Heart left ventricle (tissue), 16 donors: ENCODE measurements around the gene DDB1. TPM values are rescaled to one million over a fixed set of nuclear protein-coding genes. Genes with fewer than 3 reads are reported as not detected.
A peak's percentile ranks its signal among the peaks of the same experiment; 100 is the strongest.

Experiments
- ATAC-seq, 4 donors: fragments of 200-7000 bp; cut with Tn5 transposase; one replicate each; pipeline ENCODE4 v1.9.1; 2020 to 2022; ENCODE audit warnings: moderate library complexity in 4 of 4, mild to moderate bottlenecking in 3 of 4, moderate number of reproducible peaks in 1 of 4
- DNase-seq, 5 donors: peaks; one replicate each; pipeline ENCODE4 v3.0.0-alpha.2; 2020
- H3K27ac ChIP-seq, 12 donors: fragments of 200-600 bp; sonication (generic) in 4 of 12; one replicate each; pipeline versions ENCODE4 v1.5.0 to v1.8.0; 2016 to 2022; ENCODE audit warnings: mild to moderate bottlenecking in 2 of 12
- H3K27me3 ChIP-seq, 9 donors: fragments of 200-600 bp; sonication (generic) in 2 of 9; one replicate each; pipeline versions ENCODE4 v1.5.1 to v1.8.0; 2016 to 2022; ENCODE audit warnings: mild to moderate bottlenecking in 3 of 9
- H3K36me3 ChIP-seq, 9 donors: fragments of 200-600 bp; sonication (generic) in 2 of 9; one replicate each; pipeline versions ENCODE4 v1.5.0 to v1.8.0; 2018 to 2022; ENCODE audit warnings: mild to moderate bottlenecking in 2 of 9
- H3K4me1 ChIP-seq, 12 donors: fragments of 200-600 bp; sonication (generic) in 4 of 12; one replicate each; pipeline versions ENCODE4 v1.5.0 to v1.8.0; 2016 to 2022; ENCODE audit warnings: mild to moderate bottlenecking in 3 of 12
- H3K4me3 ChIP-seq, 12 donors: fragments of 200-600 bp; sonication (generic) in 4 of 12; one replicate each; pipeline versions ENCODE4 v1.5.0 to v1.8.0; 2017 to 2022; ENCODE audit warnings: mild to moderate bottlenecking in 9 of 12, moderate library complexity in 4 of 12
- H3K9me3 ChIP-seq, 12 donors: fragments of 200-600 bp; sonication (generic) in 4 of 12; one replicate each; pipeline versions ENCODE4 v1.5.0 to v1.8.0; 2016 to 2022; ENCODE audit warnings: mild to moderate bottlenecking in 1 of 12
- POLR2A ChIP-seq, 2 donors: fragments of 450-650 bp; IDR thresholded peaks; one replicate each; pipeline ENCODE4 v1.6.1; 2017; ENCODE audit warnings: antibody characterized with exemption in 2 of 2, mild to moderate bottlenecking in 2 of 2, moderate library complexity in 2 of 2
- WGBS, 4 donors: extraction: QIAGEN DNeasy Blood & Tissue Kit in 2 of 4; methylation state at CpG; one replicate each; pipeline versions ENCODE4 v1.1.5 to v1.1.7; 2013 to 2018; 5-methylcytosine and 5-hydroxymethylcytosine counted together
- intact Hi-C, 10 donors: fragments of 100-400 bp; cut with DNase I; formaldehyde crosslinking; loops; one replicate each; pipeline versions ENCODE4 v1.11.1 to v1.14.2; 2022
- polyA plus RNA-seq, 2 donors: library from polyadenylated mRNA; stranded (reverse); fragments of 200-250 nt; gene quantifications; one replicate each; pipeline ENCODE4 v1.2.3, GENCODE V29; 2013
- total RNA-seq, 9 donors: library from RNA; depleted of rRNA in 2 of 9; stranded (reverse); fragments of >200 nt in 2 of 9; fragmentation: NEBNext Ultra II Directional in 3 of 9; extraction: Animal tissue kit (Norgen Biotek cat#: 25700) in 3 of 9; gene quantifications; one replicate each; pipeline versions ENCODE4 v1.1.0 to v1.2.4, GENCODE V29; 2016 to 2023
- TF ChIP-seq, protein P1 (sequence below), 12 donors: fragments of 200-600 bp; sonication (generic) in 4 of 12; IDR thresholded peaks; one replicate each; pipeline versions ENCODE4 v1.5.0 to v1.8.0; 2018 to 2022; ENCODE audit warnings: antibody characterized with exemption in 12 of 12, mild to moderate bottlenecking in 5 of 12
- donor health status: ischemic (EF 13 %, LVEDD 7.1; RV severe dilation, severe dysfunction).
- donor health status: healthy with polysubstance abuse.
- donor health status: DM: no; HTN: yes; CAD: no.
- donor health status: DM: no; HTN: no; CAD: no.
- donor health status: ischemic (EF 25% LVEDD 6.9; RV normal size, moderate dysfunction).
- donor health status: ischemic (EF 25% LVEDD 5.7; RV mildly dilated, moderate dysfunction).
- donor health status: healthy.
- donor health status: DM: yes; HTN: yes; CAD: no.
- donor health status: ischemic (EF 35%, LVEDD 5.7; RV mildly dilated, moderate dysfunction).
- donor health status: nonischemic (EF 11% LVEDD 7.7; RV severe dilation, severe dysfunction).
- donor health status: DM: yes; HTN: yes; CAD: no.
- donor health status: PGD.
- donor health status: ischemic (EF 29% LVEDD 5.4; RV normal size, mild dysfunction).
- donor health status: nonischemic (EF 23%, LVEDD 6.1; RV moderate dilation, normal function).

DDB1 gene
- total and polyA plus RNA-seq, 11 donors: 78.8 to 158 (median 130) TPM

DNA sequence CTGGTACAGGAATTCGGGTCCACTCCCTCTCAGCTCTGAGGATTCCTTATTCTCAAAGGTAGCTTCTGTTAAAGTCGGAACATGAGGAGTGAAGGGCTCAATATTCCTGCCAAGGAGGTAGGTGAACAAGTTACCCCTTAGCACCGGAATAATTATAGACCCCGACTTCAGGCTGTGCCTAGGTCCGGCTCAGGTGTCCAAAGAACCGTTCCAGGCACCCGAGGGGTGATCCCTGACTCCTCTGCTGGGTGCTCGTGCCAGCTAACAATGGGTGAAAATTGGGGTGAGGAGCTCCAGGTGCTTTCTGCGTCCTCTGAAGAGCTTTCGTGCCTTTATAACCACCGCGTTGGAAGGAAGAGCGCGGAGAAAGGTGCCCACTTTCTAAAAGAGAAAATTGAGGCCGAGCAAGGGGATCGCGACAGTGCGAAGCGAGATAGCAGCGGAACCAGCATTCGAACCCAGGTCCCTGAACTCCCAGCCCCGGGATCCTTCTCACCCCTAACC lies 28.4 kb upstream of the DDB1 start:
- Histone ChIP-seq H3K36me3 (peaks cover 0 to 31% (median 24%) of the 10 kb centered on the region in 9 donors), H3K4me1 (peaks cover 0 to 60% (median 28%) of the 10 kb centered on the region in 12 donors), H3K9me3 (no peaks in the 10 kb centered on the region), H3K27ac (peak overlapping the region; percentile 95 to 100 (median 99)), H3K4me3 (peak overlapping the region; percentile 46 to 86 (median 73)), H3K27me3 (no peaks in the 10 kb centered on the region)
- DNase-seq: no peak
- no peak for TF ChIP-seq POLR2A (IDR thresholded peaks at IDR 0.05)
- TF ChIP-seq, protein P1, sequence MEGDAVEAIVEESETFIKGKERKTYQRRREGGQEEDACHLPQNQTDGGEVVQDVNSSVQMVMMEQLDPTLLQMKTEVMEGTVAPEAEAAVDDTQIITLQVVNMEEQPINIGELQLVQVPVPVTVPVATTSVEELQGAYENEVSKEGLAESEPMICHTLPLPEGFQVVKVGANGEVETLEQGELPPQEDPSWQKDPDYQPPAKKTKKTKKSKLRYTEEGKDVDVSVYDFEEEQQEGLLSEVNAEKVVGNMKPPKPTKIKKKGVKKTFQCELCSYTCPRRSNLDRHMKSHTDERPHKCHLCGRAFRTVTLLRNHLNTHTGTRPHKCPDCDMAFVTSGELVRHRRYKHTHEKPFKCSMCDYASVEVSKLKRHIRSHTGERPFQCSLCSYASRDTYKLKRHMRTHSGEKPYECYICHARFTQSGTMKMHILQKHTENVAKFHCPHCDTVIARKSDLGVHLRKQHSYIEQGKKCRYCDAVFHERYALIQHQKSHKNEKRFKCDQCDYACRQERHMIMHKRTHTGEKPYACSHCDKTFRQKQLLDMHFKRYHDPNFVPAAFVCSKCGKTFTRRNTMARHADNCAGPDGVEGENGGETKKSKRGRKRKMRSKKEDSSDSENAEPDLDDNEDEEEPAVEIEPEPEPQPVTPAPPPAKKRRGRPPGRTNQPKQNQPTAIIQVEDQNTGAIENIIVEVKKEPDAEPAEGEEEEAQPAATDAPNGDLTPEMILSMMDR (IDR thresholded peaks at IDR 0.05): no peak
- WGBS, 4 donors: 2 to 3% (median 3%) methylated on average over 20 to 22 of the region's 22 CpGs
- ATAC-seq: peak in 1 of 4 donors; percentile 0
- intact Hi-C loops: loop anchor here in 2 of 10 donors (1.0 kb wide), 1 partner anchor 28 kb away; the partner anchor contains the start of genes DDB1 (in 2 of the 2) and TKFC (in 2 of the 2)

DNA sequence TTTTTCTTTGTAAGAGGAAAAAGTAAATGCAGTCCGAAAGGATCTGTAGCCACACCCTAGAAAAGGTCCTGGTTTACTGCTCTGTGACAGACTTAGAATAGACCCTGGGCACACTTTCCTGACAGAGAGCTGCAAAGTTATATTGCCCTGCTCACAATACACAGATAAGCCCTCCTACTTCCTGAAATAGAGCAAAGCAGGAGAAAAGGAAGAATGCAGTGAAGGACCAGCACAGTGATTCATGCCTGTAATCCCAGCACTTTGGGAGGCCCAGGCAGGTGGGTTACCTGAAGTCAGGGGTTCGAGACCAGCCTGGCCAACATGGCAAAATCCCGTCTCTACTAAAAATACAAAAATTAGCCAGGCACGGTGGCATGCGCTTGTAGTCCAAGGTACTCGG lies 26.6 kb upstream of the DDB1 start:
- intact Hi-C loops: no loop called here
- DNase-seq: no peak
- ATAC-seq: no peak
- 60 to 75% (median 68%) methylated on average over 6 of the region's 6 CpGs for WGBS, 4 donors
- H3K27me3 ChIP-seq: no peaks in the 10 kb centered on the region
- peaks cover 0 to 26% (median 8%) of the 10 kb centered on the region in 9 donors for H3K36me3 ChIP-seq
- H3K4me3 ChIP-seq: no peak overlapping the region
- H3K4me1 ChIP-seq: peaks cover 0 to 60% (median 28%) of the 10 kb centered on the region in 12 donors
- no peaks in the 10 kb centered on the region for H3K9me3 ChIP-seq
- TF ChIP-seq, protein P1 (IDR thresholded peaks at IDR 0.05): no peak
- no peak for TF ChIP-seq POLR2A (IDR thresholded peaks at IDR 0.05)
- no peak overlapping the region for H3K27ac ChIP-seq

DNA sequence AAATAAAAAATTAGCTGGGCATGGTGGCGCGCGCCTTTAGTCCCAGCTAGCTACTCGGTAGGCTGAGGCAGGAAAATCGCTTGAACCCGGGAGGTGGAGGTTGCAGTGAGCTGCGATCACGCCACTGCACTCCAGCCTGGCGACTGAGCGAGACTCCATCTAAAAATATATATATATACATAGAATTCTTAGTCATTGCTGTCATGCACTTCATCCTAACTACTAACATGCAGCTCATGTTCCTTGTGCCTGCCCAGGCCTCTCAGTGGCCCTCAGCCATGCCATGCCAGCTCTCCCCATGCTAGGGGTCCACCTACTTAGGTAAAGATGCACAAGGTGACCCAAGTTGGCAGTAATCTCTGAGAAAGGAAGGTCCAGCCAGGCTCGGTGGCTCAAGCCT lies 25.7 kb upstream of the DDB1 start:
- peaks cover 0 to 57% (median 27%) of the 10 kb centered on the region in 12 donors for H3K4me1 ChIP-seq
- H3K36me3 ChIP-seq: peaks cover 0 to 29% (median 4%) of the 10 kb centered on the region in 9 donors
- H3K27me3 ChIP-seq: no peaks in the 10 kb centered on the region
- intact Hi-C loops: no loop called here
- no peaks in the 10 kb centered on the region for H3K9me3 ChIP-seq
- no peak for TF ChIP-seq POLR2A (IDR thresholded peaks at IDR 0.05)
- TF ChIP-seq, protein P1 (IDR thresholded peaks at IDR 0.05): no peak
- no peak overlapping the region for H3K4me3 ChIP-seq
- 95 to 99% (median 97%) methylated on average over 11 of the region's 11 CpGs for WGBS, 4 donors
- no peak for ATAC-seq
- no peak for DNase-seq
- H3K27ac ChIP-seq: no peak overlapping the region

DNA sequence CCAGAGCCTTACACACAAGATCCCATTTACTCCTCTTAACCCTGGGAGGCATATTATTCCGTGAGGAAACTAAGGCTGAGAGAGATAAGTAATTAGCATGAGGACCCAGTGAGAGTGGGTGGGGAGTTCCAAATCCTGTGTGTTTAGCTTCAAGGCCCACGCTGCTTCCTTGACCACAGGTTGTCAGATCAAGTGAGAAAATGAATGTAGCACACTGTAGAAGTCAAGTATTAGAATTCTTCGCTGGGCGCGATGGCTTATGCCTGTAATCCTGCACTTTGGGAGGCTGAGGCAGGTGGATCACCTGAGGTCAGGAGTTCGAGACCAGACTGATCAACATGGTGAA lies 25.0 kb upstream of the DDB1 start:
- WGBS, 4 donors: 94 to 99% (median 97%) methylated on average over 6 of the region's 6 CpGs
- Histone ChIP-seq H3K9me3 (no peaks in the 10 kb centered on the region), H3K4me1 (peaks cover 0 to 50% (median 21%) of the 10 kb centered on the region in 12 donors), H3K27ac (peak overlapping the region in 1 of 12 donors; percentile 86), H3K36me3 (peaks cover 0 to 36% (median 11%) of the 10 kb centered on the region in 9 donors), H3K27me3 (no peaks in the 10 kb centered on the region), H3K4me3 (peak overlapping the region in 1 of 12 donors; percentile 5)
- DNase-seq: no peak
- no peak for ATAC-seq
- intact Hi-C loops: no loop called here
- no peak for TF ChIP-seq POLR2A (IDR thresholded peaks at IDR 0.05)
- TF ChIP-seq, protein P1 (IDR thresholded peaks at IDR 0.05): no peak
